HEK293 (cell line): Measurements from ENCODE around the gene BRIX1.

Source experiments
- CTCF ChIA-PET: fragments of 350-600 bp; formaldehyde crosslinking; extraction: SDS; loops from one replicate; lab custom pipeline; 2021; ENCODE audit warnings: antibody characterized with exemption; lab: Yijun Ruan, JAX
- POLR2A ChIA-PET: fragments of 300-600 bp; formaldehyde crosslinking; extraction: SDS; loops from one replicate; lab custom pipeline; 2020; ENCODE audit warnings: antibody characterized with exemption, inconsistent platforms; lab: Yijun Ruan, JAX
- H3K27ac ChIP-seq: fragments of 200-500 bp; sonication (Bioruptor generic); 2 replicates; pipeline ENCODE4 v1.5.1; 2014; ENCODE audit warnings: low read depth, low read length, control low read depth, inconsistent platforms; ENCODE audit errors: extremely low read depth
- H3K36me3 ChIP-seq, 2 experiments: fragments of 200-500 bp in 1 of 2; sonication (Bioruptor generic) in 1 of 2; 1 replicate in 1 of 2; 2 replicates in 1 of 2; pipeline ENCODE4 v1.5.1; 2014 to 2017; ENCODE audit warnings: inconsistent platforms in 2 of 2, low read length in 2 of 2; ENCODE audit not compliant: control insufficient read depth in 2 of 2, insufficient read depth in 1 of 2
- H3K4me1 ChIP-seq: fragments of 200-500 bp; sonication (Bioruptor generic); 2 replicates; pipeline ENCODE4 v1.5.1; 2014; ENCODE audit warnings: mild to moderate bottlenecking, low read length, inconsistent platforms; ENCODE audit not compliant: control insufficient read depth, insufficient read depth
- H3K4me3 ChIP-seq: 2 replicates; pipeline ENCODE4 v1.5.1; 2011; ENCODE audit warnings: low read depth, mild to moderate bottlenecking, control low read depth, low read length, moderate library complexity
- H3K9me3 ChIP-seq: fragments of 200-500 bp; sonication (Bioruptor generic); 2 replicates; pipeline ENCODE4 v1.5.1; 2014; ENCODE audit warnings: low read depth, low read length, inconsistent platforms; ENCODE audit not compliant: control insufficient read depth, insufficient read depth
- HOXC10 ChIP-seq: sonication (generic); formaldehyde crosslinking; IDR thresholded peaks from 2 replicates; pipeline ENCODE4 v1.8.1; 2023; ENCODE audit warnings: mild to moderate bottlenecking, missing genetic modification reagents
- PRDM10 ChIP-seq: fragments of 450-650 bp; formaldehyde crosslinking; IDR thresholded peaks from 2 replicates; pipeline ENCODE4 v1.5.1; 2016; ENCODE audit warnings: missing biosample characterization, missing genetic modification characterization
- SP3 ChIP-seq: fragments of 450-650 bp; formaldehyde crosslinking; IDR thresholded peaks from 2 replicates; pipeline ENCODE4 v1.5.1; 2016; ENCODE audit warnings: missing biosample characterization, missing genetic modification characterization
- TRIM28 ChIP-seq: IDR thresholded peaks from 2 replicates; pipeline ENCODE4 v1.6.1; 2011; ENCODE audit warnings: low read length, control low read depth, borderline replicate concordance
- ZBTB11 ChIP-seq: fragments of 450-650 bp; formaldehyde crosslinking; conservative IDR thresholded peaks from 2 replicates; pipeline ENCODE4 v1.5.1; 2016; ENCODE audit warnings: low read depth, missing biosample characterization, missing genetic modification characterization
- ZBTB21 ChIP-seq: fragments of 450-650 bp; formaldehyde crosslinking; IDR thresholded peaks from 2 replicates; pipeline ENCODE4 v1.5.1; 2017; ENCODE audit warnings: missing biosample characterization, missing genetic modification characterization
- ZBTB8A ChIP-seq: fragments of 450-650 bp; formaldehyde crosslinking; IDR thresholded peaks from 2 replicates; pipeline ENCODE4 v1.5.1; 2016; ENCODE audit warnings: missing biosample characterization, missing genetic modification characterization
- ZFP69B ChIP-seq: fragments of 450-650 bp; formaldehyde crosslinking; IDR thresholded peaks from 2 replicates; pipeline ENCODE4 v1.5.1; 2016; ENCODE audit warnings: missing biosample characterization, missing genetic modification characterization
- ZNF121 ChIP-seq: fragments of 450-650 bp; formaldehyde crosslinking; IDR thresholded peaks from 2 replicates; pipeline ENCODE4 v1.5.1; 2016; ENCODE audit warnings: missing biosample characterization, missing genetic modification characterization
- ZNF132 ChIP-seq: fragments of 450-650 bp; formaldehyde crosslinking; IDR thresholded peaks from 2 replicates; pipeline ENCODE4 v1.5.1; 2017; ENCODE audit warnings: missing biosample characterization, missing genetic modification characterization, borderline replicate concordance
- ZNF157 ChIP-seq: fragments of 450-650 bp; formaldehyde crosslinking; IDR thresholded peaks from 2 replicates; pipeline ENCODE4 v1.5.1; 2016; ENCODE audit warnings: missing biosample characterization, missing genetic modification characterization
- ZNF280C ChIP-seq: fragments of 450-650 bp; formaldehyde crosslinking; IDR thresholded peaks from 2 replicates; pipeline ENCODE4 v1.5.1; 2016; ENCODE audit warnings: missing biosample characterization, missing genetic modification characterization
- ZNF335 ChIP-seq: fragments of 450-650 bp; formaldehyde crosslinking; conservative IDR thresholded peaks from 2 replicates; pipeline ENCODE4 v1.5.1; 2016; ENCODE audit warnings: missing biosample characterization, missing genetic modification characterization
- ZNF366 ChIP-seq: fragments of 450-650 bp; formaldehyde crosslinking; conservative IDR thresholded peaks from 2 replicates; pipeline ENCODE4 v1.5.1; 2016; ENCODE audit warnings: missing biosample characterization, missing genetic modification characterization
- ZNF530 ChIP-seq: fragments of 450-650 bp; formaldehyde crosslinking; IDR thresholded peaks from 2 replicates; pipeline ENCODE4 v1.5.1; 2016; ENCODE audit warnings: low read depth, missing biosample characterization, missing genetic modification characterization
- ZNF600 ChIP-seq: fragments of 450-650 bp; formaldehyde crosslinking; IDR thresholded peaks from 2 replicates; pipeline ENCODE4 v1.5.1; 2016; ENCODE audit warnings: missing biosample characterization, missing genetic modification characterization
- ZNF843 ChIP-seq: fragments of 450-650 bp; formaldehyde crosslinking; IDR thresholded peaks from 2 replicates; pipeline ENCODE4 v1.5.1; 2016; ENCODE audit warnings: missing biosample characterization, missing genetic modification characterization

BRIX1 gene

GRCh38 chr5:34929720-34930461 lies 14.4 kb downstream of the BRIX1 start (continued):
- no peak for TF ChIP-seq ZNF121 (tag by site-specific recombination)
- 0 out of 2 replicates have a peak, but pooled peaks have one; percentile 43 for TF ChIP-seq ZFP69B (tag by site-specific recombination)
- TF ChIP-seq HOXC10, result peak; percentile 63; the same call in 1 of the 2 replicates
- peak; percentile 79 for TF ChIP-seq ZBTB8A (tag by site-specific recombination)
- peak; percentile 58 for TF ChIP-seq SP3
- peak; percentile 93 for TF ChIP-seq ZNF600 (tag by site-specific recombination)
- TF ChIP-seq ZNF280C, result no peak
- TF ChIP-seq ZNF132 (tag by site-specific recombination), result no peak
- peak; percentile 15; the same call in 1 of the 2 replicates for TF ChIP-seq TRIM28
- 0 out of 2 replicates have a peak, but pooled peaks have one; percentile 16 for TF ChIP-seq ZBTB21 (tag by site-specific recombination)
- 0 out of 2 replicates have a peak, but pooled peaks have one; percentile 56 for TF ChIP-seq ZBTB11

- TF ChIP-seq ZNF335 (0 out of 2 replicates have a peak, but pooled peaks have one; percentile 6), ZNF843 (tag by site-specific recombination) (no peak)
- POLR2A ChIA-PET, result interaction anchor here (2.0 to 3.8 kb wide), 3 partner anchors 10 to 21 kb away, joined by 7 to 152 read pairs (median 11); partner anchors contain the start of genes BRIX1 and RAD1
- peak overlapping the region; percentile 98 for H3K4me3 ChIP-seq
- peak overlapping the region; percentile 92 for H3K27ac ChIP-seq
- peaks cover 28 to 43% of the 10 kb centered on the region in 2 experiments for H3K36me3 ChIP-seq
- H3K4me1 ChIP-seq, result peaks cover 12% of the 10 kb centered on the region; the same call in 1 of the 2 replicates
- CTCF ChIA-PET, result interaction anchor here (0.5 to 1.4 kb wide), 3 partner anchors 64 to 406 kb away, joined by 3 to 5 read pairs (median 5); no protein-coding TSS in a partner anchor
- no peaks in the 10 kb centered on the region for H3K9me3 ChIP-seq
These were observed 14.9 kb downstream of the BRIX1 start for GRCh38 chr5:34930462-34930844.

- no peak for TF ChIP-seq ZNF157
- peak; percentile 56 for TF ChIP-seq ZNF366 (tag by site-specific recombination)
- TF ChIP-seq ZNF530, result 0 out of 2 replicates have a peak, but pooled peaks have one; percentile 11
- 0 out of 2 replicates have a peak, but pooled peaks have one; percentile 24 for TF ChIP-seq PRDM10
- ChIA-PET POLR2A (interaction anchor here (2.0 to 3.8 kb wide), 4 partner anchors 10 to 21 kb away, joined by 7 to 152 read pairs (median 11); partner anchors contain the start of genes BRIX1 and RAD1), CTCF (interaction anchor here (0.5 to 1.4 kb wide), 2 partner anchors 72 to 406 kb away, joined by 5 read pairs; no protein-coding TSS in a partner anchor)
- Histone ChIP-seq H3K27ac (no peak overlapping the region; the same call in 1 of the 2 replicates), H3K4me3 (peak overlapping the region; percentile 98), H3K4me1 (peaks cover 12% of the 10 kb centered on the region; the same call in 1 of the 2 replicates), H3K9me3 (no peaks in the 10 kb centered on the region), H3K36me3 (peaks cover 28 to 44% of the 10 kb centered on the region in 2 experiments)
These were observed 15.4 kb downstream of the BRIX1 start for GRCh38 chr5:34930870-34931269.
